ENCODE measurements around the gene GPC3. TPM values are rescaled to one million over a fixed set of nuclear protein-coding genes. Genes with fewer than 3 reads are reported as not detected.
"Not testable (repeated sequence)": the region's sequence is repeated elsewhere in the genome, so short reads cannot be mapped to it uniquely, and the experiment has no call there.

Gene GPC3
- total RNA-seq, 2 experiments from 2014 or later: 0.14 to 0.18 TPM

DNA sequence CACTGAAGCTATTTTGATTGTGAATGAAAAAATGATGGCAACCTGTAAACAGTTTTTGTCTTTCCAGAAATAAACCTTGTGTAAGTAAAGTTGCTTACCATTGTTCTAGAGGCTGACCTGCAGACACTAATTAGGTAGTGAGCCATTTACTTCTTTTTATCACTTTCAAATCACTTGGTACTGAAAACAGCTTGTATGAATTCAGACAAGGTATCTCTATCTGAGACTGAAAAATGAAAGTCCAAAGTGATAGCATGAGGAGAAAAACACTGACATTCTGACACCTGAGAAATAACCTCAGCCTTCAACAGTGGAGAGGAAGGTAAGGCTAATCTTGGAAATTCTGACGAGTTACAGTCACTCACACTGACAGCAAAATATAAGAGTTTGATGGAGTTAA lies 238.8 kb downstream of the GPC3 start:
- peaks cover 38% of the 10 kb centered on the region for H3K4me1 Mint-ChIP-seq
- no peaks in the 10 kb centered on the region for H3K9me3 Mint-ChIP-seq
- H3K27me3 Mint-ChIP-seq: no peaks in the 10 kb centered on the region
- H3K4me3 Mint-ChIP-seq: no peak overlapping the region
- no peaks in the 10 kb centered on the region for H3K36me3 Mint-ChIP-seq
- H3K27ac Mint-ChIP-seq: no peak overlapping the region
- no peak for DNase-seq

DNA sequence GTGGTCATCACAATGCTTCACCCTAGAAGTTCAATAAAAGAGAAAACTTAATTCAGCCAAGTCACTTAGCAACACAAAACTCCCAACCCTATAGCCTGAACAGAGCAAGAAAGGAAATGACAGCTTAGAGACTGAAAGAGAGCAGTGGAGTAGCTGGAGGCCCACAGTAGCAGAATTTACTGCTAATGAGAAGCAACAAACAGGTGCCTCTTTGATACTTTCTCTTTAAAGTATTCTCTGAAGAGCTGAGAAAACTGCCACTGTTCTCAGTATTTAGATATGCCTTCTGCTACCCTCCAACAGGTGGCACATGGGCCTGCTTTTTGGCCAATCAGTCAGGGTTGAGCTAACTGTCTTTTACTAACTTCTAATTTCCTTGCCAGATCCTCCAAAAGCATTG lies 240.0 kb downstream of the GPC3 start:
- Mint-ChIP-seq H3K27ac (peak overlapping the region; percentile 56), H3K27me3 (no peaks in the 10 kb centered on the region), H3K4me3 (no peak overlapping the region), H3K4me1 (peaks cover 34% of the 10 kb centered on the region), H3K36me3 (no peaks in the 10 kb centered on the region), H3K9me3 (no peaks in the 10 kb centered on the region)
- DNase-seq: no peak

DNA sequence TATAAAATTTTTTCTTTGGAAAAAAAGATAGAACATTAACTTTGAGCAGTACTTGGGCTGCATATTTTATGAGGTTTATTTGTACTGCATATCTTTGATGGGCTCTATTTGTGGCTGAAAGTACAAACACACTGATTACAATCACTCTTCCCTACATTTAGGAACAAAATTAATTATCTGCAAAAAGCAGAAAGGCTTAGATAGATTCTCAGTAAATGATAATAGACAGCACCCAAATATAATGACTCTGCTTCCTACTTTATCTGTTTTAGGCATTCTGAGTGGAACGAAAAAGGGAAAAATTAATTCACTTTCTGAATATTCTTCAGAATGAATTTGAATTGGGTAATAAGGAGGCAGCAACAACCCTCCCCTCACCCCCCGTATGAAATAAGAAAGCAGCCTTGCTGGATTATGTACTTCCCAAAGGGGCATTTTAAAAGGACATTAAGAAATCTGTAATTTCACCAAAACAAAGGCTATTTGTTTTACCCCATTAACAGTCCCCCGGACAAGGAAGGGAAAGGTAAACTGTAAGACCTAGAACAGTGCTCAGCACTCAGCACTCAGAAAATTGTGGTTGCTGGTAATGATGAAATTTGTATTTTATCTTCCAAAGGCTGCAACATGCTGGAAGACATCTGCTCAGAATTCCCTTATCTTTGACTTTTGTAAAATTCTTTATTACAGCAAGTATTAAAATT lies 242.6 kb downstream of the GPC3 start:
- H3K4me3 Mint-ChIP-seq: no peak overlapping the region
- no peaks in the 10 kb centered on the region for H3K9me3 Mint-ChIP-seq
- H3K27me3 Mint-ChIP-seq: no peaks in the 10 kb centered on the region
- no peaks in the 10 kb centered on the region for H3K36me3 Mint-ChIP-seq
- DNase-seq: no peak
- H3K4me1 Mint-ChIP-seq: peaks cover 22% of the 10 kb centered on the region
- H3K27ac Mint-ChIP-seq: no peak overlapping the region

- H3K36me3 Mint-ChIP-seq: no peaks in the 10 kb centered on the region
- H3K4me1 Mint-ChIP-seq: peaks cover 16% of the 10 kb centered on the region
- no peak for DNase-seq
- H3K9me3 Mint-ChIP-seq: no peaks in the 10 kb centered on the region
- H3K27me3 Mint-ChIP-seq: no peaks in the 10 kb centered on the region
- no peak overlapping the region for H3K4me3 Mint-ChIP-seq
- H3K27ac Mint-ChIP-seq: no peak overlapping the region
These were observed 244.1 kb downstream of the GPC3 start for GRCh38 chrX:133741303-133741702.

GRCh38 chrX:133726642-133727041 lies 258.8 kb downstream of the GPC3 start:
- H3K27me3 Mint-ChIP-seq: no peaks in the 10 kb centered on the region
- H3K4me1 Mint-ChIP-seq: peaks cover 9% of the 10 kb centered on the region
- H3K27ac Mint-ChIP-seq: no peak overlapping the region
- DNase-seq: no peak
- no peaks in the 10 kb centered on the region for H3K9me3 Mint-ChIP-seq
- no peaks in the 10 kb centered on the region for H3K36me3 Mint-ChIP-seq
- no peak overlapping the region for H3K4me3 Mint-ChIP-seq

GRCh38 chrX:133726211-133726630 lies 259.2 kb downstream of the GPC3 start:
- no peak overlapping the region for H3K4me3 Mint-ChIP-seq
- peaks cover 9% of the 10 kb centered on the region for H3K4me1 Mint-ChIP-seq
- H3K27me3 Mint-ChIP-seq: no peaks in the 10 kb centered on the region
- DNase-seq: no peak
- no peaks in the 10 kb centered on the region for H3K9me3 Mint-ChIP-seq
- no peak overlapping the region for H3K27ac Mint-ChIP-seq
- H3K36me3 Mint-ChIP-seq: no peaks in the 10 kb centered on the region

DNA sequence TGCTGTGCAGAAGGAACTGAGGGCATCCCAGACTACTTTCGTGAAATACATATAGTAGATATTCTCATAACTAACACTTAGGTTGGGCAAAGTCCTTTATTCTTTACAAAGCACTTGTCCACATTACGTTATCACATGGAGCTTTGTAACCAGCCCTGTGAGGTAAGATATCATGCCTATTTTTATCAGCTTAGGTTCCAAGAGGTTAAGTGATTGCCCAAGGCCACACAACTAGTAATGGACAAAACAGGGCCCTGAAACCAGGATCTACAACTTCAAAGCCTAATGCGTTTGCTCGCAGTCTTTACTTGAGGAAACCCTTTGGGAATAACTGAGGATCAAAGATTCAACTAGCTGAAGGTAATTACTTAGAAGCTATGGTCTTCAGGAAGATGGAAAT lies 261.5 kb downstream of the GPC3 start:
- Mint-ChIP-seq H3K9me3 (no peaks in the 10 kb centered on the region), H3K27ac (no peak overlapping the region)

DNA sequence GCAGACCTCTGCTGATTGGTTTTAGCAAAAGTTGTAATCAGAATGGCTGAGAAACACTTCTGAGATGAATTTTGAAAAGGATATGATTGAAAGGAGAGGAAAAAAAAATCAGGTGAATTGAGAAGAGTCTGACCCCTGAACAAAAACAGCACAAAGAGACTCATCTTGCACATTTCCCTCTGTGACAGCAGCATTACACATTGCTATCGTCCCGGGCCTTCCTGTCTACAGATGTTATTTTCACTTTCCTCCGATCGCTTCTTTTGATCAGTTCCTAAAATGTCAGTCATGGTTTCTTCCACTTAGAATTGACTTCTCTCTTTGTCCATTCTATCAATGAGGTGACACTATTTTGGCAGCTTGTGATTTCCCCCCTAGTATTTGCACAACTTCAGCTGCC lies 262.6 kb downstream of the GPC3 start:
- H3K9me3 Mint-ChIP-seq: no peaks in the 10 kb centered on the region
- peak overlapping the region; percentile 57 for H3K4me3 Mint-ChIP-seq
- peaks cover 2% of the 10 kb centered on the region for H3K36me3 Mint-ChIP-seq
- DNase-seq: no peak
- H3K27ac Mint-ChIP-seq: peak overlapping the region; percentile 69
- H3K4me1 Mint-ChIP-seq: peaks cover 9% of the 10 kb centered on the region
- H3K27me3 Mint-ChIP-seq: no peaks in the 10 kb centered on the region

More for the DNA sequence above, 261.5 kb downstream of the GPC3 start:
- Mint-ChIP-seq H3K4me1 (peaks cover 9% of the 10 kb centered on the region), H3K27me3 (no peaks in the 10 kb centered on the region), H3K4me3 (no peak overlapping the region), H3K36me3 (peaks cover 2% of the 10 kb centered on the region)
- DNase-seq: no peak

GRCh38 chrX:133720269-133720668 lies 265.1 kb downstream of the GPC3 start:
- H3K4me3 Mint-ChIP-seq, H3K27me3 Mint-ChIP-seq, H3K36me3 Mint-ChIP-seq, H3K9me3 Mint-ChIP-seq, DNase-seq, H3K4me1 Mint-ChIP-seq, H3K27ac Mint-ChIP-seq: not testable (repeated sequence)

GRCh38 chrX:133715715-133716114 lies 269.7 kb downstream of the GPC3 start:
- H3K9me3 Mint-ChIP-seq: no peaks in the 10 kb centered on the region
- H3K36me3 Mint-ChIP-seq: peaks cover 2% of the 10 kb centered on the region
- no peaks in the 10 kb centered on the region for H3K27me3 Mint-ChIP-seq
- H3K4me3 Mint-ChIP-seq: no peak overlapping the region
- H3K4me1 Mint-ChIP-seq: no peaks in the 10 kb centered on the region
- H3K27ac Mint-ChIP-seq: no peak overlapping the region
- DNase-seq: no peak

DNA sequence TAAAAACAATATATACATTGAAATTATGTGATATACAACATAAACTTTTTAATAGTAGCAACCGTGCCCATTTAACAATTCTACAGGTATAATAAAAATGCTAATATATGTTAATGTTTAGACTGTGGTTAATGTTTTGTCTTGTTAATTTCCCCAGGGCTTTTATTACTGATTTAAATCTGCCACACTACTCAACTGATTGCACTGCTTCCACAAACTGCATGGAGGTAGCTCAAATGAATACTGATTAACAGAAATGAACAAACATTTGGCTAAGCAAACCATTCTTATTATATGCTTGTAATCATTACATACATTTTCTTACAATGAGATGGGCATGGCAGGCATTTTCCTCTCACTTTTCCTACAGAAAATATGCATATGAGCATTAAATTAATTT lies 275.9 kb downstream of the GPC3 start:
- no peak overlapping the region for H3K4me3 Mint-ChIP-seq
- H3K9me3 Mint-ChIP-seq: no peaks in the 10 kb centered on the region
- H3K36me3 Mint-ChIP-seq: no peaks in the 10 kb centered on the region
- H3K27me3 Mint-ChIP-seq: no peaks in the 10 kb centered on the region
- no peaks in the 10 kb centered on the region for H3K4me1 Mint-ChIP-seq
- DNase-seq: no peak
- no peak overlapping the region for H3K27ac Mint-ChIP-seq

GRCh38 chrX:133706890-133707289 lies 278.5 kb downstream of the GPC3 start:
- Mint-ChIP-seq H3K4me3 (no peak overlapping the region), H3K27ac (no peak overlapping the region), H3K9me3 (no peaks in the 10 kb centered on the region), H3K4me1 (no peaks in the 10 kb centered on the region), H3K27me3 (no peaks in the 10 kb centered on the region), H3K36me3 (no peaks in the 10 kb centered on the region)
- DNase-seq: no peak

GRCh38 chrX:133702230-133702629 lies 283.2 kb downstream of the GPC3 start:
- H3K36me3 Mint-ChIP-seq: no peaks in the 10 kb centered on the region
- no peaks in the 10 kb centered on the region for H3K4me1 Mint-ChIP-seq
- no peaks in the 10 kb centered on the region for H3K27me3 Mint-ChIP-seq
- H3K4me3 Mint-ChIP-seq: no peak overlapping the region
- no peak for DNase-seq
- H3K27ac Mint-ChIP-seq: no peak overlapping the region
- no peaks in the 10 kb centered on the region for H3K9me3 Mint-ChIP-seq

- Mint-ChIP-seq H3K27me3 (no peaks in the 10 kb centered on the region), H3K27ac (no peak overlapping the region), H3K4me1 (no peaks in the 10 kb centered on the region), H3K9me3 (no peaks in the 10 kb centered on the region), H3K4me3 (no peak overlapping the region), H3K36me3 (no peaks in the 10 kb centered on the region)
- no peak for DNase-seq
These were observed 286.2 kb downstream of the GPC3 start for GRCh38 chrX:133699023-133699728.

GRCh38 chrX:133698298-133698697 lies 287.1 kb downstream of the GPC3 start:
- Mint-ChIP-seq H3K36me3 (no peaks in the 10 kb centered on the region), H3K27ac (no peak overlapping the region), H3K4me3 (no peak overlapping the region), H3K27me3 (no peaks in the 10 kb centered on the region), H3K9me3 (no peaks in the 10 kb centered on the region), H3K4me1 (no peaks in the 10 kb centered on the region)
- no peak for DNase-seq

- no peaks in the 10 kb centered on the region for H3K4me1 Mint-ChIP-seq
- no peak overlapping the region for H3K4me3 Mint-ChIP-seq
- DNase-seq: no peak
- H3K27me3 Mint-ChIP-seq: no peaks in the 10 kb centered on the region
- no peak overlapping the region for H3K27ac Mint-ChIP-seq
- H3K9me3 Mint-ChIP-seq: no peaks in the 10 kb centered on the region
- H3K36me3 Mint-ChIP-seq: no peaks in the 10 kb centered on the region
These were observed 287.7 kb downstream of the GPC3 start for GRCh38 chrX:133697656-133698055.

Measured in activated naive CD8-positive, alpha-beta T cell treated with anti-CD3 and anti-CD28 coated beads for 36 hours (primary cell).